Right hindlimb (tissue), 1 donor: ENCODE data around the gene PTPN18.
A peak's percentile ranks its signal among the peaks of the same experiment; 100 is the strongest.
"Not testable (repeated sequence)": the region's sequence is repeated elsewhere in the genome, so short reads cannot be mapped to it uniquely, and the experiment has no call there.

ENCODE experiments used
- DNase-seq: peaks from one replicate; pipeline ENCODE4 v3.0.0-alpha.2; 2018

Gene PTPN18

GRCh38 chr2:130355578-130356431 is at the start of gene PTPN18:
PTPN18 (plus strand) TSS chr2:130356056; CDS start chr2:130356108, 52 bp downstream.
- DNase-seq, result peak; percentile 89

GRCh38 chr2:130307850-130308249 is 48.0 kb upstream of the PTPN18 start:
- DNase-seq, result no peak

- DNase-seq, result no peak
Observed at GRCh38 chr2:130310881-130311280, 45.0 kb upstream of the PTPN18 start.

GRCh38 chr2:130313812-130314334 is 42.0 kb upstream of the PTPN18 start:
- no peak for DNase-seq

- no peak for DNase-seq
Observed at GRCh38 chr2:130314377-130314776, 41.5 kb upstream of the PTPN18 start.

- DNase-seq, result peak; percentile 60
Observed at GRCh38 chr2:130316596-130316995, 39.3 kb upstream of the PTPN18 start.

GRCh38 chr2:130318906-130319305 is 37.0 kb upstream of the PTPN18 start:
- DNase-seq, result no peak

GRCh38 chr2:130319536-130319935 is 36.3 kb upstream of the PTPN18 start:
- no peak for DNase-seq

- DNase-seq, result no peak
Observed at GRCh38 chr2:130327703-130328527, 27.9 kb upstream of the PTPN18 start.

GRCh38 chr2:130328710-130329109 is 27.1 kb upstream of the PTPN18 start:
- DNase-seq, result no peak

GRCh38 chr2:130332271-130333073 is 23.4 kb upstream of the PTPN18 start:
- DNase-seq, result peak; percentile 84

GRCh38 chr2:130333253-130333652 is 22.6 kb upstream of the PTPN18 start:
- DNase-seq, result not testable (repeated sequence)

GRCh38 chr2:130334026-130334425 is 21.8 kb upstream of the PTPN18 start:
- no peak for DNase-seq

GRCh38 chr2:130335226-130335625 is 20.6 kb upstream of the PTPN18 start:
- DNase-seq, result no peak

- DNase-seq, result no peak
Observed at GRCh38 chr2:130336150-130336876, 19.5 kb upstream of the PTPN18 start.

- DNase-seq, result peak; percentile 93
Observed at GRCh38 chr2:130336877-130337734, 18.8 kb upstream of the PTPN18 start.

- DNase-seq, result no peak
Observed at GRCh38 chr2:130337735-130338325, 18.0 kb upstream of the PTPN18 start.

- no peak for DNase-seq
Observed at GRCh38 chr2:130338793-130339345, 17.0 kb upstream of the PTPN18 start.

GRCh38 chr2:130339885-130340745 is 15.7 kb upstream of the PTPN18 start:
- no peak for DNase-seq
